GM20431 (cell line): ENCODE results near the gene EFNB2.

Experiments
- in situ Hi-C: fragments of 300-500 bp; cut with MseI, MboI; formaldehyde crosslinking; loops from one replicate; pipeline ENCODE4 v1.15.0; 2020; ENCODE audit warnings: low sequenced_read_pairs; ENCODE audit not compliant: unreplicated experiment

EFNB2 gene

GRCh38 chr13:106505295-106505694, 30.2 kb downstream of the EFNB2 start:
- in situ Hi-C loops, result no loop called here

GRCh38 chr13:106503730-106504453, 31.6 kb downstream of the EFNB2 start:
- in situ Hi-C loops, result no loop called here

GRCh38 chr13:106503272-106503671, 32.2 kb downstream of the EFNB2 start:
- in situ Hi-C loops, result no loop called here

GRCh38 chr13:106500445-106500844, 35.0 kb downstream of the EFNB2 start:
- in situ Hi-C loops, result no loop called here

GRCh38 chr13:106499896-106500295, 35.6 kb downstream of the EFNB2 start:
- in situ Hi-C loops, result no loop called here

- in situ Hi-C loops, result no loop called here
Observed at GRCh38 chr13:106499113-106499512, 36.3 kb downstream of the EFNB2 start.

GRCh38 chr13:106498571-106498970, 36.9 kb downstream of the EFNB2 start:
- in situ Hi-C loops, result no loop called here

GRCh38 chr13:106498158-106498557, 37.3 kb downstream of the EFNB2 start:
- in situ Hi-C loops, result no loop called here

- in situ Hi-C loops, result no loop called here
Observed at GRCh38 chr13:106497079-106497478, 38.4 kb downstream of the EFNB2 start.

- in situ Hi-C loops, result no loop called here
Observed at GRCh38 chr13:106496072-106496997, 39.1 kb downstream of the EFNB2 start.

- in situ Hi-C loops, result no loop called here
Observed at GRCh38 chr13:106494936-106495335, 40.5 kb downstream of the EFNB2 start.

- in situ Hi-C loops, result no loop called here
Observed at GRCh38 chr13:106494506-106494905, 41.0 kb downstream of the EFNB2 start.

- in situ Hi-C loops, result no loop called here
Observed at GRCh38 chr13:106493533-106494220, 41.8 kb downstream of the EFNB2 start.

GRCh38 chr13:106492588-106493475, 42.6 kb downstream of the EFNB2 start:
- in situ Hi-C loops, result no loop called here

GRCh38 chr13:106491928-106492587, 43.4 kb downstream of the EFNB2 start:
- in situ Hi-C loops, result no loop called here

- in situ Hi-C loops, result no loop called here
Observed at GRCh38 chr13:106491463-106491862, 44.0 kb downstream of the EFNB2 start.

GRCh38 chr13:106490569-106491321, 44.7 kb downstream of the EFNB2 start:
- in situ Hi-C loops, result no loop called here

GRCh38 chr13:106489849-106490568, 45.5 kb downstream of the EFNB2 start:
- in situ Hi-C loops, result no loop called here
